Stomach (tissue), 4 donors: ENCODE data around the gene LRRC8B.

Experiments used
- EP300 ChIP-seq: sonication (generic); formaldehyde crosslinking; IDR thresholded peaks from one replicate; pipeline ENCODE4 v1.6.1; 2017; ENCODE audit warnings: antibody characterized with exemption
- POLR2A ChIP-seq, 4 donors: fragments of 450-650 bp; IDR thresholded peaks; one replicate each; pipeline ENCODE4 v1.6.1; 2016; ENCODE audit warnings: antibody characterized with exemption in 4 of 4, control low read depth in 2 of 4, mild to moderate bottlenecking in 1 of 4, moderate library complexity in 1 of 4
- POLR2AphosphoS5 ChIP-seq, 3 donors: sonication (generic); formaldehyde crosslinking; IDR thresholded peaks; one replicate each; pipeline ENCODE4 v1.6.1; 2016; ENCODE audit warnings: antibody characterized with exemption in 3 of 3
- TF ChIP-seq, protein P1 (sequence below), 7 experiments: fragments of 450-650 bp in 4 of 7; fragments of 200-600 bp in 3 of 7; sonication (generic) in 3 of 7; IDR thresholded peaks; one replicate each; pipeline ENCODE4 v1.5.1; 2016 to 2019; ENCODE audit warnings: antibody characterized with exemption in 7 of 7, control low read depth in 2 of 7, mild to moderate bottlenecking in 1 of 7

DNA sequence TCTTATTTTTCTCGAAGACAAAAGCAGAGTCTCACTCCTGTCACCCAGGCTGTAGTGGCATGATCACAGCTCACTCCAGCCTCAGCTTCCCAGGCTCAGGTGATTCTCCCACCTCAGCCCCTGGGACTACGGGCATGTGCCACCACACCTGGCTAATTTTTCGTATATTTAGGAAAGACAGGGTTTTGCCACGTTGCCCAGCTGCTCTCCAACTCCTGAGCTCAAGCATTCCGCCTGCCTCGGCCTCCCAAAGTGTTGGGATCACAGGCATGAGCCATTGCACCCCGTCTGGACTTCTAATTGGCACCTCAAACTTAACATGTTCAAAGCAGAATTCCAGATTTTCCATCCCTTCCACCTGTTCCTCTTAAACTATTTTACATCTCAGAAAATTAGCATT lies 89.3 kb downstream of the LRRC8B start:
- TF ChIP-seq, protein P1, sequence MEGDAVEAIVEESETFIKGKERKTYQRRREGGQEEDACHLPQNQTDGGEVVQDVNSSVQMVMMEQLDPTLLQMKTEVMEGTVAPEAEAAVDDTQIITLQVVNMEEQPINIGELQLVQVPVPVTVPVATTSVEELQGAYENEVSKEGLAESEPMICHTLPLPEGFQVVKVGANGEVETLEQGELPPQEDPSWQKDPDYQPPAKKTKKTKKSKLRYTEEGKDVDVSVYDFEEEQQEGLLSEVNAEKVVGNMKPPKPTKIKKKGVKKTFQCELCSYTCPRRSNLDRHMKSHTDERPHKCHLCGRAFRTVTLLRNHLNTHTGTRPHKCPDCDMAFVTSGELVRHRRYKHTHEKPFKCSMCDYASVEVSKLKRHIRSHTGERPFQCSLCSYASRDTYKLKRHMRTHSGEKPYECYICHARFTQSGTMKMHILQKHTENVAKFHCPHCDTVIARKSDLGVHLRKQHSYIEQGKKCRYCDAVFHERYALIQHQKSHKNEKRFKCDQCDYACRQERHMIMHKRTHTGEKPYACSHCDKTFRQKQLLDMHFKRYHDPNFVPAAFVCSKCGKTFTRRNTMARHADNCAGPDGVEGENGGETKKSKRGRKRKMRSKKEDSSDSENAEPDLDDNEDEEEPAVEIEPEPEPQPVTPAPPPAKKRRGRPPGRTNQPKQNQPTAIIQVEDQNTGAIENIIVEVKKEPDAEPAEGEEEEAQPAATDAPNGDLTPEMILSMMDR (IDR thresholded peaks at IDR 0.05): no peak
- TF ChIP-seq EP300: no peak
- TF ChIP-seq POLR2A (IDR thresholded peaks at IDR 0.05): no peak
- TF ChIP-seq POLR2AphosphoS5 (IDR thresholded peaks at IDR 0.05): no peak
